ENCODE results near the gene SCRN3. TPM values are rescaled to one million over a fixed set of nuclear protein-coding genes. Genes with fewer than 3 reads are reported as not detected.

SCRN3 gene
- total RNA-seq, 1 experiment from 2014 or later = 7.7 TPM

- Histone ChIP-seq H3K9me3 (ENCODE audit: control insufficient read depth in 1 of 2, insufficient read depth in 1 of 2, low read depth in 1 of 2, low read length in 2 of 2) (no peaks in the 10 kb centered on the region), H3K27ac (ENCODE audit: low read depth, low read length) (no peak overlapping the region), H3K4me3 (replicated peaks in 1 of 2; ENCODE audit: low read depth in 1 of 2, low read length in 2 of 2) (no peak overlapping the region), H3K27me3 (ENCODE audit: insufficient read depth, low read length) (no peaks in the 10 kb centered on the region), H2AFZ (ENCODE audit: low read depth, low read length, poor library complexity, severe bottlenecking) (no peak overlapping the region), H3K4me2 (ENCODE audit: low read length) (no peak overlapping the region), H3K36me3 (ENCODE audit: control insufficient read depth in 1 of 2, insufficient read depth in 2 of 2, low read length in 2 of 2) (no peaks in the 10 kb centered on the region; a peak in 1 of 4 replicates), H3K9me2 (ENCODE audit: insufficient read depth) (no peaks in the 10 kb centered on the region), H3K79me2 (ENCODE audit: insufficient read depth, low read length) (no peaks in the 10 kb centered on the region), H3K9ac (ENCODE audit: low read length) (no peak overlapping the region), H3K4me1 (ENCODE audit: control insufficient read depth in 1 of 2, insufficient read depth in 2 of 2, low read length in 2 of 2) (no peaks in the 10 kb centered on the region), H4K20me1 (ENCODE audit: insufficient read depth) (no peaks in the 10 kb centered on the region)
- ATAC-seq = no peak
- TF ChIP-seq JUND (IDR thresholded peaks at IDR 0.05) (no peak), POLR2AphosphoS5 (IDR thresholded peaks at IDR 0.05; ENCODE audit: low read depth, low read length) (no peak), SP1 (IDR thresholded peaks at IDR 0.05; ENCODE audit: low read depth) (no peak), YY1 (IDR thresholded peaks at IDR 0.05; ENCODE audit: extremely low read depth, insufficient replicate concordance, low read depth, low read length) (no peak), RAD21 (IDR thresholded peaks at IDR 0.05; ENCODE audit: low read depth) (no peak), FOSL1 (IDR thresholded peaks at IDR 0.05; ENCODE audit: low read depth) (no peak), EGR1 (IDR thresholded peaks at IDR 0.05; ENCODE audit: low read depth) (no peak), ZNF274 (IDR thresholded peaks at IDR 0.05; ENCODE audit: low read depth, low read length) (no peak), ZBTB33 (IDR thresholded peaks at IDR 0.05; ENCODE audit: extremely low read depth, insufficient replicate concordance, low read length) (no peak), POLR2A (IDR thresholded peaks at IDR 0.05; ENCODE audit: borderline replicate concordance, extremely low read depth, insufficient read depth, insufficient read length) (no peak), TCF7L2 (IDR thresholded peaks at IDR 0.05; ENCODE audit: borderline replicate concordance, extremely low read depth, insufficient read depth, insufficient read length) (no peak), ELF1 (IDR thresholded peaks at IDR 0.05; ENCODE audit: borderline replicate concordance, low read depth) (no peak), CBX3 (IDR thresholded peaks at IDR 0.05; ENCODE audit: low read depth) (no peak), REST (IDR thresholded peaks at IDR 0.05; ENCODE audit: low read depth) (no peak), SRF (IDR thresholded peaks at IDR 0.05; ENCODE audit: low read depth) (no peak)
- no TSS peak for BruUV-seq (replicated peaks)
- ChIA-PET CTCF (no interaction called here), POLR2A (no interaction called here), RAD21 (ENCODE audit: low non-redundant PET in 1 of 2, low total read pairs in 2 of 2, uncharacterized antibody in 2 of 2, unreplicated experiment in 2 of 2) (no interaction called here)
- intact Hi-C loops (cut with micrococcal nuclease) = no loop called here
- DNase-seq (ENCODE audit: low read depth, low spot score) = no peak
Measured at GRCh38 chr2:174449033-174449432, 53.5 kb downstream of the SCRN3 start.

Measured in HCT116 (cell line).